ENCODE data around the gene CYBA.

The CYBA gene

GRCh38 chr16:88661468-88661867 is 10.6 kb upstream of the CYBA start:
- no peak for DNase-seq (ENCODE audit: low spot score)

DNA sequence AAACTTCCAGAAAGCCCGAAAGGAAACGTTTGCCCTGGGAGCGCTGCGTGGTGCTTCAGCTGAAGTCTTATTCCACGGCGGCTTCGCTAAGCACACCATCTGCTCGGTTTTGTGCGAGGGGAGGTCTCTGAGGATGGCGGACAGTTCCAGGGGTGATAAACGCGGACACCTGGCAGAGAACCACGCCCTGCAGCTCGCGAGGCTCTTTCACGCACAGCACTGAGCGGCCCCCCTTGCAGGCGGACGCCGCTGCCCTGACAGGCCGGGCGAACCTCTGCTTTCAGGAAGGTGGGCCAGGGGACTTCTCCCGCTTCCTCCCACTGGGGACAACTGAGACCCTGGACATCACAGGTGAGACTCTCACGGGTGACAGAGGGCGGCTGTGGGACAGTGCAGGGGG is 8.3 kb upstream of the CYBA start:
- no peak for DNase-seq (ENCODE audit: low spot score)

DNA sequence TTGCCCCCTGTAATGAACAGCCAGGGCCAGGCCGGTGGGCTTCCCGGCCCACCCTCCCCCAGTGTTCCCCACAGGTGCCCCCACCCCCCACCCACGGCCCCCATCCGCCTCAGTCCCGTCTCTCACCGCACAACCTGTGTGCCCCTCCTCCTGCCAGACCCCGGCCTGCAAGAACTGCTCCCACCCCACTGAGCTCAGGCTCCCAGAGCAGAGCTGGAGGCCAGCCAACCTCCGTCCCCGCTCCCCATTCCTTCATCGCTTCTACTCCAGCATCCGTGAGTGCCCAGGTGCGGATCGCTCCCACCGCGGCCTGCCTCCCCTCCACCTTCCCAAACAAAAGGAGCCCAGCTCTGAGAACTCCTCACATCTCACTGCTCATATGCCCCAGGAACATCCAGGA is 7.9 kb upstream of the CYBA start:
- no peak for DNase-seq (ENCODE audit: low spot score)

DNA sequence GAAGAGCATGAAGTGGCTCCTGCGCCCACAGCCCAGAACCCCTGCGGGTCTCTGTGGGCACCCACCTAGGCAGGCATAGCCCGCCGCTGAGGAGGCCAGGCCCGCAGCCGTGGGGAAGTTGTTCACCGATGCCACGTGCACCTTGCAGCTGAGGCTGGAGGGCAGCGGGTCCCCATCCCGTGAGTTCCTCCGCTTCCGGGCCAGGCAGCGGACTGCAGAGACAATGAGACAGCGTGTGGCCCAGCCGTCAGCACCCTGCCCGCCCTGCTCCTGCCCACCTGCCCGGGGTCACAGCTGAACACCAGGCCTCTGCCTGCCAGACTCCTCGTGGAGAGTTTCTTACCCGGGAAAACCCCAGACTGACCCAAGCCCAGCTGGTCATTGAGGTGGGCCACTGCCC is 6.5 kb upstream of the CYBA start:
- no peak for DNase-seq (ENCODE audit: low spot score)

GRCh38 chr16:88656291-88656980 is 5.6 kb upstream of the CYBA start:
- no peak for DNase-seq (ENCODE audit: low spot score)

DNA sequence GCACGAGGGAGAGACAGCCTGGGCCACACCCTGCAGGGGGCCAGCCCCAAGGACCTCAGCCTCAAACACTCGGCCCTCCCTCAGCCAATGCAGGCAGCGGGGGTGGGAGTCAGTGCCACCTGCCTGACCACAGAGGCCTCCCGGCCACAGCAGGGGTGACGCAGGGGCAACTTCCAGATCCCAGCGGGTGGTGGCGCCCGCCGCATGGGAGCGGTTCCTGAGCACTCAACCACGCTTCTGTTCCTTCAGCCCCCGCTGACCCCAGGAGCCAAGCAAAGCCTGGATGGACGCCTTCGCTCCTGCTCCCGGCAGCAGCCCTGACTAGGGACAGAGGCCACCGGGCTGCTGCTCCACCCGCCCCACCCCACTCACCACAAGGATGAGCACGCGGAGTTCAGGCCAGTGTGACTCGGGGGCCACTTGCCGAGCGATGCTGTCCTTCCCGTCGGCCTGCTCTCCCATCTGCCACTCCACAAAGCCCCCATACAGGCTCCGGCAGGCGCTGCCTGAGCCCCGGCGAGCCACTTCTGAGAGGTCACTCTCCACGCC is 5.0 kb upstream of the CYBA start:
- no peak for DNase-seq (ENCODE audit: low spot score)

DNA sequence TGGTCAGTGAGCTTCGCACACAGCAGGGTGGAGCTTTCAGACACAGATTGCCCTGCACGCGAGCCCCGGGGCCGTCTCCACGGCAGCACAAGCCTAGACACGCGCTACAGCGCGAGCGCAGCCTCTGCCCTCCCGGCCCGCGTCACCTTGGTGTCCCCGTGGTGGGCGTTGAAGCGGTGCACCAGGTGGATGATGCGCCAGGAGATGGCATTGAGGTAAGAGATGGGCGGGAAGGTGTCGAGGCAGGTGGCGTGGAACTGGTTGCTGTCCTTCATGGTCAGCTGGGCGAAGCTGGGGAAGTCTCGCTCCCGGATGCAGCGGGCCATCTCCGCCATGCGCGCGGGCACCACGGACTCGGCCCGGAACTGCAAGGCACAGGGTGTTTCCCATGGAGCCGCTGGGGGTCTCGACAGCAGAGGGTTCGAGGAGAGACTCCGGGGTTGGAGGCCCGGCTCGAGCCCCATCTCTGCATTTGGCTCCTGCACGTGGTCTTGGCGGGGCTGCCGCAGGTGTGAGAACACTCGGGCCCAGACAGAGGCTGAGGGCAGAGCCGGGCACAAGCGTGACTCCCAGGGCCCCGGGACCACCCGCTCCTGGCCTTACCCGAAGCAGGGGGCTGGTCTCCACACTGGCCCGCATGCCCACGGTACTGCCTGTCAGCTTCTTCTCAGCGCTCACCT is 4.3 kb upstream of the CYBA start:
- DNase-seq (ENCODE audit: low spot score): no peak

GRCh38 chr16:88654363-88655052 is 3.7 kb upstream of the CYBA start:
- DNase-seq (ENCODE audit: low spot score): no peak

DNA sequence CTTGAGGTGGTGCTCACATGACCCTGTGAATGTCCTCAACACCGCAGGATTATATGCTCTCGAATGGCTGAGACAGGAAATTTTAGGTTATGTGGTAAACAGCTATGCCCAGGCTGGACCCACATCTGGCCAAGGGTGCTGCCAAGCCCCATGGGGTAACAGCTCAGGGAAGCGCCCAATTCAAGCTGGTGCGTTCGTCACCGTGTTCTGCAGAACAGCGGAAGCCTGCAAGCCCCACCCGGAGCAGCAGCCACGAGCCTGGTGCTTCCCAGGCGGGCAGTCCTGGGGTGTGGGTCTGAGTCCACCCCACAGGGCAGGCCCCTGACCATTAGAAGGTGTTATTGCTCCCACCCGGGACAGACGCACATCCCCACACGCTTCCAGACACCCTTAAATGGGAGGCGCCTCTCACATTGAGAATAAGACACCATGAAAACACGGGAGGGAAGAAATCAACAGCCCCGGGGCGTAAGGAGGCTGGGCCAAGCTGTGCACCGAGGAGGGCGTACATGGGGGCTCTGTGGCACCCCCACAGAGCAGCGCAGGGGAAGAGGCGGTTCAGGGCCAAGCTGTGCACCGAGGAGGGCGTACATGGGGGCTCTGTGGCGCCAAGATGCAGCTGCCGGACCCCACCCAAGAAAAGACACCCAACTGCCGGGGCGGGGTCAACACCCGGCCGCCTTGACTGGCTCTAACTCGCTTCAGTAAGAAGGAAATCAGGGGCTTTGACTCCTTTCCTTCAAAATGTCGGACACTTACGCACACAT is 2.9 kb upstream of the CYBA start:
- DNase-seq (ENCODE audit: low spot score): no peak

DNA sequence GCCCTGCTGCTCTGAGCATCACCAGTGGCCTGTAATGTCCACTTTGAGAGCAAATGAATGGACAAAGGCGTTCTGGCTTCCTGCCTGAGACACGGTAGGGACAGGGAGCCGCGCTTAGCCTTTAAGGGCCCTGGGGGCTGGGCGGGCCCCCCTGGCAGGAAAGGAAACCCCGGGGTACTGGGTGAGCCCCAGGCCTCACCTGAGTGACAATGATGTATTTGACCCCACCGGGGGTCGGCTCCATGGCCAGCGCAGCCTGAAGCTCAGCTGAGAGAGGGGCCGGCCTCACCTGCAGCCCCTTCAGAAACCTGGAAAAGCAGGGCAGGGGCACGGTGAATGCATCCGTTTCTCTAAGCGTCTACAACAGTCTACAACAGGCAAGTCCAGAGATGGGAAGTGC is 2.2 kb upstream of the CYBA start:
- no peak for DNase-seq (ENCODE audit: low spot score)

GRCh38 chr16:88652762-88653063 is 1.9 kb upstream of the CYBA start:
- no peak for DNase-seq (ENCODE audit: low spot score)

- no peak for DNase-seq (ENCODE audit: low spot score)
These were observed 1.3 kb upstream of the CYBA start for GRCh38 chr16:88651989-88652761.

DNA sequence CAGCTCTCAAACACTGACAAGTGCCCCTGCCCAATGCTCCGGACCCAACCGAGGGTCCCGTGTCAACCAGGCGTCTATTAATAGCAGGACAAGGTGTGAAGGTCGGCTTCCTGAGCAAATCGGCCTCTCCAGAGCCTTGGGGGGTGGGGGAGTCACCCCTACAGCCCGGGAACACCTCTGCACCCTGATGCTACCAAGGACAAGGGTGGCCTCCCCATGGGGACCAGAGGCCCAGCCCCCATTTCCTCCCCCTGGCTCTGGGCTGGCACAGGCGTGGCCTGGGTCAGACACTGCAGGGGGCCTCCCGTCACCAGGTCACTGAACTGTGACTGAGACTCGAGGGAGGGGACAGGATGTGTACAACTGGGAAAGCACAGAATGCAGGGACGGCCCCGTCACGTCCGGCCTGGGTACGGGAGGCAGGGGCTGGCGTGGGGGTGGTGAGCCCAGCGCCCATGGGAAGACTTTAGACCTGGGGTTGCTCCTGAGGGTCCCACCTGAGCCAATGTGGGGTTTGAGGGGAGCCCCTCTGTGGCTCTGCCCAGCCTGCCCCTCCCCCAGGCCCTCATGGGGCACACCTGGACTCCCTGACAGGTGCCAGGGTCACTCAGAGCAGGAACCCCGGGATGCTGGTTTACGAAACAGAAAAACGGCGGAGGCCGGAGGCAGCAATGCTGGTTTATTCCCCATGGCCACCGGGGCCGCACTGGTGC is 579 bp upstream of the CYBA start:
- peak; percentile 85 for DNase-seq (ENCODE audit: low spot score)

DNA sequence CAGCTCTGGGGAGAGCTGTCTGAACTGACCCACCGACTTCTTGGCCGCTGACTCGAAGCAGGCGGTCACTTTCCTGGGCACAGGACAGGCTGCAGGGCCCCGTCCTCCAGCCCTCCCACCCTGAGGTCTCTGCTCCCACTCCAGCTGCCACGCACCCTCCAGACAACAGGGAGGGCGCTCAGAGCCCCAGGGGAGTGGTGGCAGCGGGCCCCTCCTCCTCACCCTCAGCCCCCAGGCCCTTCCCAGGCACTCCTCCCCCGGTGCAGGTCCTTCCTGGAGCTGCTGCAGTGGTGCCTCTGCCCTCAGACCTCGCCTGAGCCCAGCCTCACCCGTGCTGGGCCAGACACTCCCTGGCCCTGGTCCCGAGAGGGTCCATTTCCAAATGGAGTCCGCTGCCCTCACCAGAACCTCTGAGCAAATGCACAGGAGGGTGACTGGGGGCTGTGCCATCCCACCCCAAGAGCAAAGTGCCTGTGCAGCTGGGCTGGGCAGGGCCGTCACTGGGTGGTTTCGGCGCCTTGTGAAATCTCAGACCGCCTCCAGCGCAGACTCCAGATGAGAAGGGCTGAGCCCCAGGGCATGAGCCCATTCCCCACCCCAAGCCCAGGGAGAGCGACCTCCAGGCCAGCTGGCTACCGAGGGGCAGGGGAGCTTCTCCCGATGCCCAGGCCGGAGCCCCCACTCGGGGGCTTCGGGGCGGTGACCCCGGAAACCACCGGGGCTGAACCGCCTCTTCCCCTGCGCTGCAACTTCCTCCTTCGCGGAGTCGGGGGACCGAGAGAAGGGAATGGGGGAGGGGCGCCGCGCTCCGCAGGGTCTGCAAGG is 717 bp downstream of the CYBA start:
- DNase-seq (ENCODE audit: low spot score): no peak

- no peak for DNase-seq (ENCODE audit: low spot score)
These were observed 1.5 kb downstream of the CYBA start for GRCh38 chr16:88649195-88649923.

DNA sequence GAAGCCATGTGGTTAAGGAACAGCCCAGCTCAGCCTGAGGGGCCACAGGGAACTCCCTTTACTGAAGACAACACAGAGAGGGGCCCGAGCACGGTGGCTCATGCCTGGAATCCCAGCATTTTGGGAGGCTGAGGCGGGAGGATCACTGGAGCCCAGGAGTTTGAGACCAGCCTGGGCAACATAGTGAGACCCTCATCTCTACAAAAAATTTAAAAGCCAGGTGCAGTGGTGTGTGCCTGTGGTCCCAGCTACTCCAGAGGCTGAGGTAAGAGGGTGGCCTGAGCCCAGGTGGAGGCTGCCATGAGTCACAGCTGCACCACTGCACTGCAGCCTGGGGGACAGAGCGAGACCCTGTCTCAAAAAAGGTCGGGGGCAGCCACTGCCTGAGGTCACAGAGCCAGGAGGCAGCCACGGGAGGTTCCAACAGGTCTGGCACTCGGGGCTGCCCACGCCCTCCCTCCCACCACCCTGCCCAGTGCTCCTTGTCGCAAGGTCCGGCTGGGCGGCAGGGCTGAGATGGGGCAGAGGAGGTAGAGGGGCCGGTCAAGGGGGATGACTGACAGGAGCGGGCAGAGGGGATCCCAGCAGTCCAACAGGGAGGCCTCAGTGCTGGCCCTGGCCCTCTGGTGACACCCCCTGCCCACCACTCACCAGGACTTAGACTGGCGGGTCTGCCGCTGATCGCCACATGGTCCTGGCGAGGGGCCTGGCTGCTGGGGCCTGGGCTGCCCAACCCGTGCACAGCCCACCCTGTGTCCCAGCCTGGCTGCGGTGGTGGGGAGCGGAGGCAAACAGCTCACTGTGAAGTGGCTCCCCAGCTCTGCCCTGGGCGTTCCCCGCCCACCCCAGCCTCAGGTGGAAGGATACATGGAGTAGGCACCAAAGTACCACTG is 3.4 kb downstream of the CYBA start:
- DNase-seq (ENCODE audit: low spot score): no peak

- DNase-seq (ENCODE audit: low spot score): no peak
These were observed 4.4 kb downstream of the CYBA start for GRCh38 chr16:88646345-88647034.

DNA sequence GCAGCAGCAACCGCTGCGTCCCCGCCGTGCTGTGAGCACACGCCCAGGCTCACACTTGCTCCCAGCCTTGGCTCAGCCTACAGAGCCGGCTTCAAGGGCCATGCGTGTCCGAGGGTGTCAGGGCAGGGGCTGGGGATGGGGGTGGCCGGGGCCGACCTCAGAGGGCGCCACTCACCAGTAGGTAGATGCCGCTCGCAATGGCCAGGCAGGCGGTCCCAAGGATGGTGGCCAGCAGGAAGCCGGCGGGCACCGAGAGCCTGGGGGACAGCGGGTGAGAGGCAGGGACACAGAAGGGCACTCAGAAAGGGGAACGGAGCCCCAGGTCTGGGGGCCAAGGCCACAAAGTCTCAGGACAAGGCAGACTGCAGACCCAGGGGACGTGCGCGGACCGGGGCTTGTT is 4.9 kb downstream of the CYBA start:
- DNase-seq (ENCODE audit: low spot score): no peak
